ENCODE measurements around the gene COMMD1. TPM values are rescaled to one million over a fixed set of nuclear protein-coding genes. Genes with fewer than 3 reads are reported as not detected.
A peak's percentile ranks its signal among the peaks of the same experiment; 100 is the strongest.
"Not testable (repeated sequence)": the region's sequence is repeated elsewhere in the genome, so short reads cannot be mapped to it uniquely, and the experiment has no call there.

The COMMD1 gene
- polyA plus RNA-seq, 3 donors from 2014 or later = 69.3 to 82.1 (median 78.9) TPM

DNA sequence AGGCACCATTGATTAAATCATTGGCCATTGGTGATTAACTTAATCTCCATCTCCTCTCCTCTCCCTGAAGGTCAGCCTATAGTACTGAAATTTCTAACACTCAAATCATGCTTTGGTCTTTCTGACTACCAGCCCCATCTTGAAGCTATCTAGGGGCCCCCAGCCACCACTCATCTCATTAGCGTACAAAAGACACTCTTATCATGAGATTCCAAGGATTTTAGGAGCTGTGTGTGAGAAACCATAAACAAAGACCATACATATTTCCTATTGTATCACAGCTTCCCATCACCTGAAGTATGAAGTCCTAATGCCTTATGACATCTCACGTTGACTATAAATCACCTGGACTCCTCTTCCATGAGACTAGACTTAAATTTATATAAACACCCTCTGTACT lies 196.4 kb downstream of the COMMD1 start:
- DNase-seq = no peak
- Mint-ChIP-seq H3K27me3 (ENCODE audit: low read depth in 3 of 3) (no peaks in the 10 kb centered on the region), H3K27ac (no peak overlapping the region), H3K9me3 (no peaks in the 10 kb centered on the region), H3K36me3 (no peaks in the 10 kb centered on the region), H3K4me3 (no peak overlapping the region), H3K4me1 (peaks cover 2 to 7% of the 10 kb centered on the region in 2 donors)

DNA sequence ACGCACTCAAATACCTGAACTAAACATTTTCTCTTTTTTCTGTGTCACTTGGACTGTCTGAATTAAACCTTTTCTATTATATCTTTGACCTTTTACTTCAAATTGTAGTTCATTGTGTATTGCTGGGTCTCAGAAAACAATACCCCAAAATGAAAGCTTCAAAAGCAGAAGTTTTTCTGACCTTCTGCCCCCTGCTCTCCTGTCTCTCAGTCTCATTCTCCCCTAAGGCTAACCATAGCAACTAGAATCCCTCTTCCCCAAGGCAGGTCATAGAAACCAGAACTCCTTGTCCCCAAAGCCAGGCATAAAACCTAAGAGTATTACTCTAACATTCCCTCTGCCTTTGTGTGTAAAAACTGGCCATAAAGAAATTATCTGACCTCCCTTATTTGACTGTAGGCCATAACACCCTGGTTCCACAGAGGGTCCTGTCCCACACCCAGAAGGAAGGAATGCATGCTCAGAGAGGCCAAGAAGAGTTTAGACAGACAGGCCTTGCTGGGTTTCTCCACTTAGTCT lies 197.0 kb downstream of the COMMD1 start:
- Mint-ChIP-seq H3K27me3 (ENCODE audit: low read depth in 3 of 3) (no peaks in the 10 kb centered on the region), H3K27ac (no peak overlapping the region), H3K9me3 (no peaks in the 10 kb centered on the region), H3K4me3 (no peak overlapping the region), H3K4me1 (peaks cover 2 to 7% of the 10 kb centered on the region in 2 donors), H3K36me3 (no peaks in the 10 kb centered on the region)
- DNase-seq = no peak

DNA sequence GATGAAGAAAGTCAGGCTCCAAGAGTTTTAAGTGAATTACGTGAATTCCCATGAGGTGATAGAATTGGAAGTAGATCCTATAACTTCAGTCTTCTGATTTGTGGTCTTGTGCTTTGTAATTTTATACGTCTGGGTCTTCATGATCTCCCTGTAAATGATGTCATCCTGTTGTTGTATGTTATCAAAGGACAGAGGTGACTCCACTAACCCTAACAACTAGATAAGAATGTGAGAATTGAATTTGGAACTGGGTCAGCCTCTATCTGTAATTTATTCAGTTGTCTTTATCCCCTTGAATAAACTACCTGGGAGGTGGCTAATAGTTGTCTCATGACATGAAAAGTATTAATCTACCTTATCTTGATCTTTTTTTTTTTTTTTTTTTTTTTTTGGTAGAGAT lies 204.1 kb downstream of the COMMD1 start:
- Mint-ChIP-seq H3K4me1 (peaks cover 0 to 2% of the 10 kb centered on the region in 2 donors), H3K36me3 (no peaks in the 10 kb centered on the region), H3K4me3 (no peak overlapping the region), H3K27me3 (ENCODE audit: low read depth in 3 of 3) (no peaks in the 10 kb centered on the region), H3K27ac (no peak overlapping the region), H3K9me3 (no peaks in the 10 kb centered on the region)
- no peak for DNase-seq

DNA sequence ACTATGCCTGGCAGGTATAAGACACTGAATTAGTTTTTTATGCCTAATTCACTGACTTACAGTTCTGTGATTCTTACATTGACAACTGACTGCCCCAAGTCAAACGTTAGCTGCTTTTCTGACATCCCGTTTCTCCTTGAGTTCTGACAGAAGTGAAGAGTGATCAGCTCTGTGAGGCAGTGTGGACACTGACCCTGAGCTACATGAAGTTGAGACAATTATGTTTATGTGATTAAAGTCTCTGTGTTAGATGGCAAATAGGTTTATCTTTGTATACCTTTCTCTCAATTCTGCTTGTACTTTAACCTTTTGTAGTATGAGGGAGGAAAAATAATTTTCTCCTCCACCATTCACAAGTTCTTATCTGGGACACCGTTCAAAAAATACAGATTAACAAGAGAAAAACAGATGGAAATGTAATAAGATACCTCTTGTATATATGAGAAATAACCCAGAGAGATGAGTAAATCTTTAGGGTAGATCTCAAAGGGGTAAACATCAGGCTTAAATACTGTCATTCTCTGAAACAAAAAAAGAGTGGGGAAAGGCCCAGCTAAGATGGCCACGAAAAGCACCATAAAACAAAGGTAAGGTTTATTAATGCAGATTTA lies 205.0 kb downstream of the COMMD1 start:
- peaks cover 9 to 11% of the 10 kb centered on the region in 2 donors for H3K4me1 Mint-ChIP-seq
- no peaks in the 10 kb centered on the region for H3K9me3 Mint-ChIP-seq
- H3K27me3 Mint-ChIP-seq (ENCODE audit: low read depth in 3 of 3) = no peaks in the 10 kb centered on the region
- no peak overlapping the region for H3K4me3 Mint-ChIP-seq
- no peak for DNase-seq
- peaks cover 0 to 2% (median 0%) of the 10 kb centered on the region in 3 donors for H3K36me3 Mint-ChIP-seq
- H3K27ac Mint-ChIP-seq = no peak overlapping the region

DNA sequence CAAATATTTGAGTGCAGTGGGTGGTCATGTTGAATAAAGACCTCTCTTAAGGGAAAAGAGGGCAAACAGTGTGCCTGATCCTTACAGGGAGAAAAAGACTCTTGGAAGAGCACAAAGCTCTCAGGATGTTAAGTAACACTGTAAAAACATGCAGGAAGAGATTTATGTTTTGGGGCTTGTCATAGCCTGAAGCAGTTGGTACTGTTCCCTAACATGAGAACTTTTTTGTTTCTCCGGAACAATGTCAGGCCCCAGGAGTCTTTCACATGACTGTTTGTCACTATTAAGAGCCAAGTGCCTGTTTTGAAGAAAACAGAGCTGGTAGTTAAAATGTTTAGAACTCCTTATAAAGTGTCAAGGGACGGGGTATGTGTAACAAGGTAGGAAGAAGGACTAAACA lies 206.7 kb downstream of the COMMD1 start:
- Mint-ChIP-seq H3K27ac (no peak overlapping the region), H3K4me1 (peaks cover 14 to 20% of the 10 kb centered on the region in 2 donors), H3K27me3 (ENCODE audit: low read depth in 3 of 3) (no peaks in the 10 kb centered on the region), H3K9me3 (no peaks in the 10 kb centered on the region), H3K4me3 (no peak overlapping the region), H3K36me3 (peaks cover 0 to 4% (median 3%) of the 10 kb centered on the region in 3 donors)
- DNase-seq = no peak

DNA sequence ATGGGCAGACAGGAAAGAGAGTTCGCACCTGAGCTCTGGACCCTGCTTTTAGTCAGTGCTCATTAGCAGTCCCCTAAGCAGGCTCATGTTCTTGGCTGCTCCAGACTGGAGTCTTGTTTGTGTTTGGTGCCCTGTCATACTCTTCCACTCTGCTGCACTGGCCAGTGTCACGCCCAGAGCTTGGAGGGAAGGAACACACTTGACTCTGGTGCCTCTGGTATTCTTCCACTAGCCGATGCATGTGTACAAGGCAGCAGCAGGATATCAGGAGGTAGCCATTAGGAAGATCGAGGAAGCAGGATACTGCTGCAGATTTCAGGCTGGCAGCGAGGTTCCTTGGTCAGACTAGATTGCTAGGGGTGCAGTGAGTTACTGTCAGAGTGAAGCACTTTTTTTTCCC lies 209.1 kb downstream of the COMMD1 start:
- DNase-seq = no peak
- H3K4me3 Mint-ChIP-seq = no peak overlapping the region
- H3K4me1 Mint-ChIP-seq = peaks cover 36 to 43% of the 10 kb centered on the region in 2 donors
- no peaks in the 10 kb centered on the region for H3K9me3 Mint-ChIP-seq
- H3K27ac Mint-ChIP-seq = no peak overlapping the region
- peaks cover 0 to 4% (median 3%) of the 10 kb centered on the region in 3 donors for H3K36me3 Mint-ChIP-seq
- peaks cover 0 to 2% (median 0%) of the 10 kb centered on the region in 3 donors for H3K27me3 Mint-ChIP-seq (ENCODE audit: low read depth in 3 of 3)

DNA sequence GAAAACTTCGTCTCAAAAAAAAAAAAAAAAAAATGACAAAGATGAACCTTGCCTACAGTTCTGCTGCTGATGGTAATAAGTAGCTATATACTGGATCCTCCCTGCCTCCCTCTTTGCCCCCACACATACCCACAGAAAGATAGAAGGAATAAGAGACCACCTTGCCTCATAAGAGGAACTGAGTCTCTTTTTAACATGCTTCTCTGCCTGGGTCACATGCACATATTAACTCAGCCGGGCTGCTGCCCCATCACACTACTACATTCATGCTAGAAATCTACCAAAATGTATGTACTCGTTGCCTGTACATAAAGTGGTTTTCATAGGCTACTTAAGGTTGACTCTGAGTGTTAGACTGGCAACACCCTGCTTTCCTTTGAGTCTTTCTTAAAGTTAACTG lies 211.5 kb downstream of the COMMD1 start:
- H3K4me3 Mint-ChIP-seq = no peak overlapping the region
- peaks cover 38 to 52% of the 10 kb centered on the region in 2 donors for H3K4me1 Mint-ChIP-seq
- H3K27me3 Mint-ChIP-seq (ENCODE audit: low read depth in 3 of 3) = peaks cover 0 to 2% (median 0%) of the 10 kb centered on the region in 3 donors
- H3K27ac Mint-ChIP-seq = no peak overlapping the region
- peaks cover 0 to 6% (median 3%) of the 10 kb centered on the region in 3 donors for H3K36me3 Mint-ChIP-seq
- DNase-seq = no peak
- H3K9me3 Mint-ChIP-seq = no peaks in the 10 kb centered on the region

DNA sequence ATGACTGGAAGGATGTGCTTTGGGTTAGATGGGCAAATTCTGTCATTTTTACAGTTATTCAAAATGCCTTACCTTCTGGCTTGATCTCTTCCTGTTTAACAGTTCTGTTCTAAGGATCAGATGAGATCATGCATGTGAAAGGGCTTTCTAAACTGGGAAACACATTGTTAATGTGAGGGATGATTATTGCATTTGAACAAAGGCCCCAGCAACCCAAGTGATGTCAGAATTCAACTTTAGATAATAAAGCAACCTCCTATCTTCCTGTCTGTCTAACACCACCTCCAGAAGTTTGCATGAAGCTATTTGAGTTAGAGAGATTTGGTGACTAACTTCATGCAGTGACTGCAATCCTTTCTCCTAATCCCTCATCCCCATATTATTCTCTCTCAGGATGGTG lies 212.7 kb downstream of the COMMD1 start:
- peak overlapping the region in 2 of 6 donors; percentile 7 to 24 for H3K27ac Mint-ChIP-seq

DNA sequence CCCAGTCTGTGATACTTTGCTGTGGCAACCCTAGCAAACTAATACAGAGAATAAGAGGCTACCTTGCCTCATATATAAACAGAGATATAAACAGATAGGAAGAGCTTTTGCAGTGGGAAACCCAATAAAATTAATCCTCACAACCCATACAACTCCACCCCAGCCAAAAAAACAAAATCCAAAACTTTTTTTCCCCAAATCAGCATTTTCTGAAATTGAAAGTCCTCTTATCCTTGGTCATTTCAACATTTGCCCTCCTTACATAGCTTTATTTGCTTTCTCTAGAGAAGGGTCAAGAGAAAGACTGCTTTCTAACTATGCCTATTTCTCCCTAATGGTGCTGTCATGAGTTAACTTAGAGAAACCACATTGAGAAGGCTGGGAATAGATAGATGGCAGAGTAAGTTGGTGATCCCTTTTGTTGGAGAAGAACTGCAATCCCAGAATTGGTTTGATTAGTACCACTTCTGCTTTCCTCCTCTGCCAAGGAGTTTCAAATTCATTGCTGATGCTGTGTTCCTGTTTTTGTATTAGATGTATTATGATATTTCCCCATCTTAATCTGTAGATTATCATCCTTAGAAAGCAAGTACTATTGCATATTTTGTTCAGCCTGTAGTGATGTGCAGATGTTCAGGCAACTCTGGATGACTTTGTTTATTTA lies 214.0 kb downstream of the COMMD1 start:
- Mint-ChIP-seq H3K9me3 (no peaks in the 10 kb centered on the region), H3K36me3 (peaks cover 0 to 6% (median 6%) of the 10 kb centered on the region in 3 donors), H3K27ac (peak overlapping the region in 3 of 6 donors; percentile 24 to 48 (median 26)), H3K27me3 (ENCODE audit: low read depth in 3 of 3) (peaks cover 0 to 2% (median 0%) of the 10 kb centered on the region in 3 donors), H3K4me1 (peaks cover 38 to 51% of the 10 kb centered on the region in 2 donors), H3K4me3 (peak overlapping the region in 2 of 5 donors; percentile 8 to 23)
- no peak for DNase-seq

More for the DNA sequence above, 212.7 kb downstream of the COMMD1 start:
- H3K4me1 Mint-ChIP-seq = peaks cover 38 to 52% of the 10 kb centered on the region in 2 donors
- no peaks in the 10 kb centered on the region for H3K9me3 Mint-ChIP-seq
- H3K4me3 Mint-ChIP-seq = peak overlapping the region in 1 of 5 donors; percentile 46
- DNase-seq = no peak
- H3K27me3 Mint-ChIP-seq (ENCODE audit: low read depth in 3 of 3) = peaks cover 0 to 2% (median 0%) of the 10 kb centered on the region in 3 donors
- peaks cover 0 to 6% (median 6%) of the 10 kb centered on the region in 3 donors for H3K36me3 Mint-ChIP-seq

DNA sequence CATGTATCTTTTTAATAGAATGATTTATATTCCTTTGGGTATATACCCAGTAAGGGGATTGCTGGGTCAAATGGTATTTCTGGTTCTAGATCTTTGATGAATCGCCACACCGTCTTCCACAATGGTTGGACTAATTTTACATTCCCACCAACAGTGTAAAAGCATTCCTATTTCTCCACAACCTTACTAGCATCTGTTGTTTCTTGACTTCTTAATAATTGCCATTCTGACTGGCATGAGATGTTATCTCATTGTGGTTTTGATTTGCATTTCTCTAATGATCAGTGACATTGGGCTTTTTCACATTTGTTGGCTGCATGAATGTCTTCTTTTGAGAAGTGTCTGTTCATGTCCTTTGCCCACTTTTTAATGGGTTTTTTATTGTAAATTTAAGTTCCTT lies 220.8 kb downstream of the COMMD1 start:
- DNase-seq; H3K27me3 Mint-ChIP-seq (ENCODE audit: low read depth in 3 of 3); H3K9me3 Mint-ChIP-seq; H3K4me3 Mint-ChIP-seq; H3K27ac Mint-ChIP-seq; H3K36me3 Mint-ChIP-seq: not testable (repeated sequence)
- peaks cover 27 to 37% of the 10 kb centered on the region in 2 donors for H3K4me1 Mint-ChIP-seq

DNA sequence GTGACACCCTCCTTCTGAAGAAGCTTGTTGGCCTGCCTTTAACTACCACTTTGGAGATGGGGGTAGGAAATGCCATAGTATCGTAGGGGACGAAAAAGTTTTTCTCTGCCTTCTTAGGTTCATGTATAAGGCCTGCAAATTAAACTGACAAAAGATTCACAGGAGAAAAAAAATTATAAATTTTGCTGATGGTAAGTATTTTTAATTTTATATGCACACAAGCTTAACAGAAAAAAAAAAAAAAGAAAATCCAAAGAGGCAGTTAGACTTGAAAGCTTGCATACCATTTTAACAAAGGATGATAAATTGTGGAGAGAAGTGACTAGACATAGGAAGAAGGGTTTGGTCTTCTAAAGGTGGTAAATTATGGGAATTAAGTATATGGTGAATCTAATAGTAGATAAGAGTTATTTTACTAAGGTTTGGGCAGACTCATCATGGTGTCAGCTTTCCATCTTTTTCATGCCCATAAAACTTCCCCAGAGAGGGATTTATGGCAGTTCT lies 227.9 kb downstream of the COMMD1 start:
- H3K9me3 Mint-ChIP-seq = no peaks in the 10 kb centered on the region
- peaks cover 26 to 30% of the 10 kb centered on the region in 2 donors for H3K4me1 Mint-ChIP-seq
- H3K36me3 Mint-ChIP-seq = peaks cover 0 to 14% (median 12%) of the 10 kb centered on the region in 3 donors
- H3K4me3 Mint-ChIP-seq = no peak overlapping the region
- H3K27ac Mint-ChIP-seq = peak overlapping the region in 1 of 6 donors; percentile 31
- DNase-seq = no peak
- H3K27me3 Mint-ChIP-seq (ENCODE audit: low read depth in 3 of 3) = no peaks in the 10 kb centered on the region

DNA sequence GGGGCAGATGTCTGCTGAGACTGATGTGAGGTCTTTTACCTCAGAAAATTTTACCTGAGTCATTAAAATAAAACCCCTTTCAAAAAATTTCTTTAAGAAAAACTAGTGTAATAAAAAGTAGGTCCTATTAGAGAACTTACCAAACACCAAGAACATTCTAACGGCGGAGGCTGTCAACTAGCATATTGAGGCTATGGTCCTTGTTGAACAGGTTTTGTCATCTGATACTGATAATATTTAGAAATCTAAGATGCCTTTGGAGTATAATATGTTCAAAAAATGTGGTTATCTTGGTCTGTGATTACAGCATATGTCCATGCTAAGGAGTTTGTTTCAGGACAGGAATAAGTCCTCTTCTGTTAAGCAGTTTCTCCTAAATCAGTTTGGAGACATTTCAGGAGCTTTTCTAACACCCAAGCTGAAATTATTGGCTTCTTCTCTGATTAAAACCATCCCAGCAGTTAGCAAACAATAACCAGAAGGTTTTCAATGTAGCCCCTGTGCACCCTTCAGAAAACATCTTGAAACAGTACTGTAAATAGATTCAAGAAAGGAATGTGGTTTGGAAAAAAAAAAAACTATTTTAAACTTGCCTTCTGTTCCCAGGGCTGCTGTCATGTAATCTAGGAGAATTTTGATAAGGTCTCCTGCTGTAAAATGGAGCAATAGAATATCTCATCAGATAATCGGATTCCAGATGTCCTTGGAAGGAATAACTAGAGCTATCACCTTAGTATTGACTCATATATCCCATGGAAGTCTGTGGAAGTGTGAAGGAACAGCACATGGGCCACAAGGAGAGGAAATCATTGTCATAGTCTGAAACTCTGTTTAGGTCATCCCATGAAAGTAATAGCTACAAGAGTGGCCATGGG lies 231.7 kb downstream of the COMMD1 start:
- Mint-ChIP-seq H3K9me3 (no peaks in the 10 kb centered on the region), H3K36me3 (peaks cover 0 to 19% (median 17%) of the 10 kb centered on the region in 3 donors), H3K27me3 (ENCODE audit: low read depth in 3 of 3) (no peaks in the 10 kb centered on the region), H3K4me3 (no peak overlapping the region), H3K27ac (no peak overlapping the region), H3K4me1 (peaks cover 0 to 9% of the 10 kb centered on the region in 2 donors)
- no peak for DNase-seq

DNA sequence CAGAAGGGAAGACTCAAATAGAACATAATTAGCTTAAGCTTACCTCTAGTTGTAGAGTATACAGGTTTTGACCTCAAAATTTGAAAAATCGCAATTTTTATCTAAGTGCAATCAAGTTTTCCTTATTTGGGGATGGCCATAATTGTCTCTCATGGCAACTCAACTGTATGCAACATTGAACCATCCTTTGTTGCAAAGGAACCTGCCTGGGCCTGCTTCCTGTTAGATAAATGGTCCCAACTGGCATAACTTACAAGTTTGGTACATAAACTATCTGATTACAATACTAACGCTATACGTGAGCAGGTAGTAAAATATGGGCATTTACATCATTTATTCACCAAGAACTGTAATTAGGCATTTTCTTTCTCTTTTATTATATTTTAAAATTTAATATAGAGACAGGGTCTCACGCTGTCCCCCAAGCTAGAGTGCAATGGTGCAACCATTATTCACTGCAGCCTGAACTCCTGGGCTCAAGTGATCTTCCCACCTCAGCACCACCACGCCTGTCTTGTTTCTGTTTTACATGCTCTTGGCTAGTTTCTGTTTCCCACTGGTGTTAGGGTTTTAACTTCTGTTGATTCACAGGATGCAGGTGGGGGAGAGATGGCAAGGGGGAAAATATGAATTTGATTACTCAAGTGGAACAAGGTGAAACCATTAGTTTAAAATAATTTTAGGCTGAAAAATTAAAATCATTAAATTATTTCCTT lies 235.1 kb downstream of the COMMD1 start:
- no peaks in the 10 kb centered on the region for H3K27me3 Mint-ChIP-seq (ENCODE audit: low read depth in 3 of 3)
- H3K4me3 Mint-ChIP-seq = no peak overlapping the region
- no peaks in the 10 kb centered on the region for H3K9me3 Mint-ChIP-seq
- H3K4me1 Mint-ChIP-seq = peaks cover 5 to 21% of the 10 kb centered on the region in 2 donors
- DNase-seq = no peak
- H3K36me3 Mint-ChIP-seq = peaks cover 0 to 19% (median 18%) of the 10 kb centered on the region in 3 donors
- H3K27ac Mint-ChIP-seq = no peak overlapping the region
